HG03520 (cell line): ENCODE measurements around the gene ZNF569.
"Not testable (repeated sequence)": the region's sequence is repeated elsewhere in the genome, so short reads cannot be mapped to it uniquely, and the experiment has no call there.

Experiments
- ATAC-seq: cut with Tn5 transposase; IDR thresholded peaks from one replicate; pipeline ENCODE4 v1.9.1; 2021; ENCODE audit warnings: mild to moderate bottlenecking, moderate library complexity; ENCODE audit not compliant: unreplicated experiment

Gene ZNF569

GRCh38 chr19:37403403-37403802 is 63.8 kb downstream of the ZNF569 start:
- ATAC-seq, result no peak

GRCh38 chr19:37401078-37401477 is 66.2 kb downstream of the ZNF569 start:
- no peak for ATAC-seq

- not testable (repeated sequence) for ATAC-seq
These were observed 75.8 kb downstream of the ZNF569 start for GRCh38 chr19:37391399-37391798.

GRCh38 chr19:37389234-37389633 is 78.0 kb downstream of the ZNF569 start:
- ATAC-seq, result no peak

- ATAC-seq, result peak; percentile 94
These were observed 96.2 kb downstream of the ZNF569 start, which contains the start of gene ZNF527 for GRCh38 chr19:37370880-37371661. ZNF527 (plus strand) TSS chr19:37371099; CDS start chr19:37374199, 3,100 bp downstream.

- ATAC-seq, result peak; percentile 9
These were observed 96.8 kb downstream of the ZNF569 start for GRCh38 chr19:37370386-37370879.

GRCh38 chr19:37362733-37363132 is 104.5 kb downstream of the ZNF569 start:
- ATAC-seq, result no peak

- ATAC-seq, result no peak
These were observed 105.2 kb downstream of the ZNF569 start for GRCh38 chr19:37361994-37362393.
